SK-N-SH (cell line): ENCODE measurements around the gene CFAP43. TPM values are rescaled to one million over a fixed set of nuclear protein-coding genes. Genes with fewer than 3 reads are reported as not detected.
"Not testable (repeated sequence)": the region's sequence is repeated elsewhere in the genome, so short reads cannot be mapped to it uniquely, and the experiment has no call there.

Source experiments
- CTCF ChIA-PET: fragments of 300-600, 350-600 bp; formaldehyde crosslinking; extraction: SDS; loops from one replicate; lab custom pipeline; 2021; lab: Yijun Ruan, JAX
- POLR2A ChIA-PET: fragments of 350-600 bp; sonication (Branson Sonifier 250); formaldehyde crosslinking; extraction: SDS; loops from one replicate; lab custom pipeline; 2020; ENCODE audit warnings: antibody characterized with exemption, inconsistent platforms; lab: Yijun Ruan, JAX
- DNase-seq: peaks from one replicate; pipeline ENCODE4 v3.0.0; 2012
- H2AFZ ChIP-seq: fragments of 200-600 bp; sonication (generic); 2 replicates; pipeline ENCODE4 v1.8.1; 2016; ENCODE audit warnings: antibody characterized with exemption, mild to moderate bottlenecking, low read depth
- H3F3A ChIP-seq: fragments of 200-600 bp; sonication (generic); replicated peaks from 2 replicates; pipeline ENCODE3; 2016; ENCODE audit warnings: antibody characterized with exemption, mild to moderate bottlenecking; ENCODE audit not compliant: insufficient read depth
- H3K27ac ChIP-seq, 2 experiments: fragments of 200-500 bp in 1 of 2; fragments of 200-600 bp in 1 of 2; sonication (Bioruptor generic) in 1 of 2; sonication (generic), shearing (Covaris generic) in 1 of 2; 2 replicates each; pipeline versions ENCODE4 v1.5.1 to v1.6.1; 2014 to 2016; ENCODE audit warnings: low read depth in 2 of 2, inconsistent platforms in 1 of 2, low read length in 1 of 2, mild to moderate bottlenecking in 1 of 2, mixed read lengths in 1 of 2
- H3K27me3 ChIP-seq: fragments of 200-600 bp; sonication (generic), shearing (Covaris generic); 2 replicates; pipeline ENCODE4 v1.6.1; 2016; ENCODE audit warnings: mixed run types; ENCODE audit not compliant: insufficient read depth
- H3K36me3 ChIP-seq, 2 experiments: fragments of 200-500 bp in 1 of 2; fragments of 200-600 bp in 1 of 2; sonication (Bioruptor generic) in 1 of 2; sonication (generic) in 1 of 2; replicated peaks in 1 of 2; 2 replicates each; pipeline versions ENCODE3 to v1.5.1; 2014 to 2016; ENCODE audit warnings: low read length in 1 of 2, mild to moderate bottlenecking in 1 of 2; ENCODE audit not compliant: insufficient read depth in 2 of 2, control insufficient read depth in 1 of 2
- H3K4me1 ChIP-seq, 2 experiments: fragments of 200-500 bp in 1 of 2; fragments of 200-600 bp in 1 of 2; sonication (Bioruptor generic) in 1 of 2; sonication (generic), shearing (Covaris generic) in 1 of 2; 2 replicates each; pipeline versions ENCODE4 v1.5.1 to v1.6.1; 2014 to 2016; ENCODE audit warnings: low read depth in 1 of 2, low read length in 1 of 2, mixed run types in 1 of 2; ENCODE audit not compliant: insufficient read depth in 2 of 2, control insufficient read depth in 1 of 2
- H3K4me2 ChIP-seq: fragments of 200-600 bp; sonication (generic), shearing (Covaris generic); 2 replicates; pipeline ENCODE4 v1.6.1; 2017; ENCODE audit warnings: mixed run types
- H3K4me3 ChIP-seq, 2 experiments: fragments of 200-500 bp in 1 of 2; fragments of 200-600 bp in 1 of 2; sonication (Bioruptor generic) in 1 of 2; sonication (generic), shearing (Covaris generic) in 1 of 2; 2 replicates each; pipeline versions ENCODE4 v1.5.1 to v1.8.1; 2014 to 2016; ENCODE audit warnings: low read depth in 2 of 2, inconsistent platforms in 1 of 2, low read length in 1 of 2, mild to moderate bottlenecking in 1 of 2, mixed read lengths in 1 of 2, moderate library complexity in 1 of 2
- H3K79me2 ChIP-seq: fragments of 200-600 bp; sonication (generic); 2 replicates; pipeline ENCODE4 v1.8.1; 2017; ENCODE audit warnings: mild to moderate bottlenecking; ENCODE audit not compliant: insufficient read depth
- H3K9ac ChIP-seq: fragments of 200-600 bp; sonication (generic); 2 replicates; pipeline ENCODE4 v1.6.1; 2017; ENCODE audit warnings: mixed run types
- H3K9me2 ChIP-seq: fragments of 200-600 bp; sonication (generic); 2 replicates; pipeline ENCODE4 v1.6.1; 2017; ENCODE audit warnings: mixed run types
- H3K9me3 ChIP-seq: fragments of 200-600 bp; sonication (generic); 2 replicates; pipeline ENCODE4 v1.6.1; 2017; ENCODE audit warnings: mixed run types, mild to moderate bottlenecking, moderate library complexity
- H4K20me1 ChIP-seq: fragments of 200-600 bp; sonication (generic); 2 replicates; pipeline ENCODE4 v1.6.1; 2017; ENCODE audit warnings: mild to moderate bottlenecking, mixed run types; ENCODE audit not compliant: insufficient read depth
- CHD2 ChIP-seq: fragments of 150-350 bp; IDR thresholded peaks from 2 replicates; pipeline ENCODE4 v1.6.1; 2018; ENCODE audit warnings: low read length; ENCODE audit not compliant: partially characterized antibody
- FOSL2 ChIP-seq: IDR thresholded peaks from 2 replicates; pipeline ENCODE4 v1.4.0; 2012; ENCODE audit warnings: low read depth, mild to moderate bottlenecking, moderate library complexity, borderline replicate concordance
- FOXJ3 ChIP-seq: sonication (generic); formaldehyde crosslinking; IDR thresholded peaks from 2 replicates; pipeline ENCODE4 v1.5.1; 2020; ENCODE audit warnings: mild to moderate bottlenecking, missing genetic modification reagents
- FOXM1 ChIP-seq: IDR thresholded peaks from 2 replicates; pipeline ENCODE4 v1.4.0; 2012; ENCODE audit warnings: low read depth, mild to moderate bottlenecking
- GABPA ChIP-seq: IDR thresholded peaks from 2 replicates; pipeline ENCODE4 v1.4.0; 2012; ENCODE audit warnings: low read depth, mild to moderate bottlenecking
- MXI1 ChIP-seq: IDR thresholded peaks from 2 replicates; pipeline ENCODE4 v1.6.1; 2012; ENCODE audit warnings: mild to moderate bottlenecking, low read depth, low read length, improper control_type of control experiment
- NFIC ChIP-seq: IDR thresholded peaks from 2 replicates; pipeline ENCODE4 v1.4.0; 2012; ENCODE audit warnings: borderline replicate concordance
- RCOR1 ChIP-seq: fragments of 150-350 bp; IDR thresholded peaks from 2 replicates; pipeline ENCODE4 v1.6.1; 2017; ENCODE audit warnings: antibody characterized with exemption, low read length
- SIN3A ChIP-seq: IDR thresholded peaks from 2 replicates; pipeline ENCODE4 v1.6.1; 2012; ENCODE audit warnings: low read depth, mild to moderate bottlenecking, low read length, moderate library complexity, borderline replicate concordance
- WGBS: methylation state at CpG from one replicate; pipeline ENCODE4 v1.1.6; 2017; ENCODE audit warnings: low lambda C conversion rate; 5-methylcytosine and 5-hydroxymethylcytosine counted together
- polyA plus RNA-seq, 3 experiments: library from polyadenylated mRNA; depleted of rRNA; stranded (reverse); fragments of >200 nt; gene quantifications; 2 replicates each; pipeline ENCODE4 v1.2.3, GENCODE V29; 2012
- TF ChIP-seq, protein P1 (sequence below): IDR thresholded peaks from 2 replicates; pipeline ENCODE4 v1.6.1; 2012; ENCODE audit warnings: mild to moderate bottlenecking, low read depth, low read length, moderate library complexity
- TF ChIP-seq, protein P2 (sequence below): IDR thresholded peaks from 2 replicates; pipeline ENCODE4 v1.4.0; 2012; ENCODE audit warnings: low read depth
- TF ChIP-seq, protein P3 (sequence below): fragments of 200-600 bp; sonication (generic); IDR thresholded peaks from 2 replicates; pipeline ENCODE4 v1.6.1; 2017; ENCODE audit warnings: antibody characterized with exemption, mild to moderate bottlenecking, moderate library complexity
- TF ChIP-seq, protein P4 (sequence below): fragments of 150-350 bp; IDR thresholded peaks from 2 replicates; pipeline ENCODE4 v1.6.1; 2016; ENCODE audit warnings: mild to moderate bottlenecking, low read depth, low read length

Gene CFAP43
- polyA plus RNA-seq, 1 of the 3 experiments (the other 2 are of a cell fraction), result 0.35 TPM

DNA sequence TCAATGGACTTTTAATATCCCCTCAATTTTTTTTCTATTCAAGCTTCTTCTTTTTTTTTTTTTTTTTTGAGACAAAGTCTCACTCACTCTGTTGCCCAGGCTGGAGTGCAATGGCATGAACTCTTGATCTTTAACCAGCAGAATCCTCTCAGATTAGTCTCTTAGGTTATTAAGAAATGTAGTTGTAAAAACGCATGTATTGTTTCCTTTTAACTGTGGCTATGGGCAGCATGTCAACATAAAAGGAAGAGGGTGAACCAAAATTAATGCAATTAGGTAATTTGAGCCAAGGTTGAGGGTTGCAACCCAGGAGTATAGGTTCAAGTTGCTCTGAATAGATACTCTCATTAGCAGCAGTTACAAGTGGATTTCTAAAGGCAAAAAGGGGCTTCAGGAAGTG lies 18.2 kb upstream of the CFAP43 start:
- H3K9me3 ChIP-seq, result no peaks in the 10 kb centered on the region
- ChIA-PET POLR2A (no interaction called here), CTCF (interaction anchor here (0.7 kb wide), 1 partner anchor 28 kb away, joined by 3 read pairs; no protein-coding TSS in a partner anchor)
- no peak overlapping the region for H3K4me3 ChIP-seq
- no peak for TF ChIP-seq GABPA
- no peak for TF ChIP-seq RCOR1
- TF ChIP-seq MXI1, result no peak
- TF ChIP-seq, all 33 proteins: peak for 0
- Histone ChIP-seq H3F3A (peaks cover 6% of the 10 kb centered on the region), H3K9ac (no peak overlapping the region), H3K27ac (no peak overlapping the region), H3K36me3 (no peaks in the 10 kb centered on the region), H4K20me1 (no peaks in the 10 kb centered on the region), H3K9me2 (no peaks in the 10 kb centered on the region), H3K4me1 (peaks cover 3 to 4% of the 10 kb centered on the region in 2 experiments; a peak in 1 of 4 replicates), H2AFZ (no peak overlapping the region), H3K79me2 (peaks cover 14% of the 10 kb centered on the region; the same call in 1 of the 2 replicates), H3K27me3 (no peaks in the 10 kb centered on the region), H3K4me2 (no peak overlapping the region)
- no peak for DNase-seq
- 38% methylated on average over 1 of the region's 1 CpG for WGBS

DNA sequence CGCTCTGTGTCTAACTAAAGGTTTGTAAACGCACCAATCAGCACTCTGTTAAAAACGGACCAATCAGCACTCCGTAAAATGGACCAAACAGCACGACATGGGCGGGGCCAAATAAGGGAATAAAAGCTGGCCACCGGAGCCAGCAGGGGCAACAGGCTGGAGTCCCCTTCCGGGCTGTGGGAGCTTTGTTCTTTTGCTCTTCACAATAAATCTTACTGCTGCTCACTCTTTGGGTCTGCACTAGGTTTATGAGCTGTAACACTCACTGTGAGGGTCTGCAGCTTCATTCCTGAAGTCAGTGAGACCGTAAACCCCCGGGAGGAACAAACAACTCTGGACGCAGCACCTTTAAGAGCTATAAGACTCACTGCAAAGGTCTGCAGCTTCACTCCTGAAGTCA lies 16.8 kb upstream of the CFAP43 start:
- H3K27ac ChIP-seq, H3K9me3 ChIP-seq, H3F3A ChIP-seq, H3K79me2 ChIP-seq, H3K4me2 ChIP-seq, H3K9ac ChIP-seq, H2AFZ ChIP-seq, H3K27me3 ChIP-seq, H4K20me1 ChIP-seq, DNase-seq, POLR2A ChIA-PET, H3K36me3 ChIP-seq, H3K9me2 ChIP-seq, H3K4me1 ChIP-seq, H3K4me3 ChIP-seq: not testable (repeated sequence)
- CTCF ChIA-PET, result interaction anchor here (1.5 kb wide), 1 partner anchor 42 kb away, joined by 3 read pairs; no protein-coding TSS in a partner anchor
- 73% methylated on average over 11 of the region's 11 CpGs for WGBS

DNA sequence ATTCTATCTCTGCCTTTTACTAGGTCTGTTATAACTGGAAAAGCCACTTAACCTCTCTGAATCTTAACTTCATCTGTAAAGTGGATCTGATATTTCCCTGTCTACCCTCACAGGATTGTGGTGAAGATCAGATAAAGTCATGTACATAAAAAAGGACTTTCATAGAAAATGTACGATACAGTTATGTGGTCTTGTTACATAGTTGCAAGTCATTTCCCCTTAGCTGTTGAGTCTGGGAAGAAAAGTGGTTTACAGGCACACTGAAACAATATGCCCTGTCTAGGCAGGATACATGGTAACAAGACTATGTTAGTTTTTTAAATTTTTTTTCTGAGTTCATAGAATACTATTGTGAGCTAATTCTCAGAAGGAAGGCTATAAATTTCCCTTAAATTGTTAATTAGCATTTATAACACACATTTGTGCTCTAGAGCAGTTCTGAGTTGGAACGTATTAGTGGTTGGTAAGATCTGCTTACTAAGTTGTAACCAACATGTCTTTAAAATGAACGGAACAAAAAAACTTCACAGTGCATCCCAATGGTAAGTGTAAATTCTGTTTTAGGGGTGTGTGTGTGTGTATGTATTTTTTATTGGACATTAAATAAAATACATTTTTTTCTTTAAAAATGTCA lies 15.5 kb upstream of the CFAP43 start:
- no peak overlapping the region for H3K9ac ChIP-seq
- H3K4me1 ChIP-seq, result no peaks in the 10 kb centered on the region
- ChIA-PET CTCF (interaction anchor here (0.8 kb wide), 1 partner anchor 27 kb away, joined by 3 read pairs; no protein-coding TSS in a partner anchor), POLR2A (no interaction called here)
- peaks cover 3% of the 10 kb centered on the region for H3F3A ChIP-seq
- no peak overlapping the region for H3K27ac ChIP-seq
- no peaks in the 10 kb centered on the region for H3K27me3 ChIP-seq
- WGBS, result 65% methylated on average over 3 of the region's 3 CpGs
- H3K36me3 ChIP-seq, result no peaks in the 10 kb centered on the region
- no peak overlapping the region for H3K4me2 ChIP-seq
- TF ChIP-seq, protein P1, sequence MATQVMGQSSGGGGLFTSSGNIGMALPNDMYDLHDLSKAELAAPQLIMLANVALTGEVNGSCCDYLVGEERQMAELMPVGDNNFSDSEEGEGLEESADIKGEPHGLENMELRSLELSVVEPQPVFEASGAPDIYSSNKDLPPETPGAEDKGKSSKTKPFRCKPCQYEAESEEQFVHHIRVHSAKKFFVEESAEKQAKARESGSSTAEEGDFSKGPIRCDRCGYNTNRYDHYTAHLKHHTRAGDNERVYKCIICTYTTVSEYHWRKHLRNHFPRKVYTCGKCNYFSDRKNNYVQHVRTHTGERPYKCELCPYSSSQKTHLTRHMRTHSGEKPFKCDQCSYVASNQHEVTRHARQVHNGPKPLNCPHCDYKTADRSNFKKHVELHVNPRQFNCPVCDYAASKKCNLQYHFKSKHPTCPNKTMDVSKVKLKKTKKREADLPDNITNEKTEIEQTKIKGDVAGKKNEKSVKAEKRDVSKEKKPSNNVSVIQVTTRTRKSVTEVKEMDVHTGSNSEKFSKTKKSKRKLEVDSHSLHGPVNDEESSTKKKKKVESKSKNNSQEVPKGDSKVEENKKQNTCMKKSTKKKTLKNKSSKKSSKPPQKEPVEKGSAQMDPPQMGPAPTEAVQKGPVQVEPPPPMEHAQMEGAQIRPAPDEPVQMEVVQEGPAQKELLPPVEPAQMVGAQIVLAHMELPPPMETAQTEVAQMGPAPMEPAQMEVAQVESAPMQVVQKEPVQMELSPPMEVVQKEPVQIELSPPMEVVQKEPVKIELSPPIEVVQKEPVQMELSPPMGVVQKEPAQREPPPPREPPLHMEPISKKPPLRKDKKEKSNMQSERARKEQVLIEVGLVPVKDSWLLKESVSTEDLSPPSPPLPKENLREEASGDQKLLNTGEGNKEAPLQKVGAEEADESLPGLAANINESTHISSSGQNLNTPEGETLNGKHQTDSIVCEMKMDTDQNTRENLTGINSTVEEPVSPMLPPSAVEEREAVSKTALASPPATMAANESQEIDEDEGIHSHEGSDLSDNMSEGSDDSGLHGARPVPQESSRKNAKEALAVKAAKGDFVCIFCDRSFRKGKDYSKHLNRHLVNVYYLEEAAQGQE, result no peak
- TF ChIP-seq CHD2, result no peak
- TF ChIP-seq, protein P2, sequence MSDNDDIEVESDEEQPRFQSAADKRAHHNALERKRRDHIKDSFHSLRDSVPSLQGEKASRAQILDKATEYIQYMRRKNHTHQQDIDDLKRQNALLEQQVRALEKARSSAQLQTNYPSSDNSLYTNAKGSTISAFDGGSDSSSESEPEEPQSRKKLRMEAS, result no peak
- TF ChIP-seq SIN3A, result no peak
- TF ChIP-seq, protein P3, sequence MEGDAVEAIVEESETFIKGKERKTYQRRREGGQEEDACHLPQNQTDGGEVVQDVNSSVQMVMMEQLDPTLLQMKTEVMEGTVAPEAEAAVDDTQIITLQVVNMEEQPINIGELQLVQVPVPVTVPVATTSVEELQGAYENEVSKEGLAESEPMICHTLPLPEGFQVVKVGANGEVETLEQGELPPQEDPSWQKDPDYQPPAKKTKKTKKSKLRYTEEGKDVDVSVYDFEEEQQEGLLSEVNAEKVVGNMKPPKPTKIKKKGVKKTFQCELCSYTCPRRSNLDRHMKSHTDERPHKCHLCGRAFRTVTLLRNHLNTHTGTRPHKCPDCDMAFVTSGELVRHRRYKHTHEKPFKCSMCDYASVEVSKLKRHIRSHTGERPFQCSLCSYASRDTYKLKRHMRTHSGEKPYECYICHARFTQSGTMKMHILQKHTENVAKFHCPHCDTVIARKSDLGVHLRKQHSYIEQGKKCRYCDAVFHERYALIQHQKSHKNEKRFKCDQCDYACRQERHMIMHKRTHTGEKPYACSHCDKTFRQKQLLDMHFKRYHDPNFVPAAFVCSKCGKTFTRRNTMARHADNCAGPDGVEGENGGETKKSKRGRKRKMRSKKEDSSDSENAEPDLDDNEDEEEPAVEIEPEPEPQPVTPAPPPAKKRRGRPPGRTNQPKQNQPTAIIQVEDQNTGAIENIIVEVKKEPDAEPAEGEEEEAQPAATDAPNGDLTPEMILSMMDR, result no peak
- no peak for TF ChIP-seq FOSL2
- TF ChIP-seq FOXM1, result no peak
- no peak for TF ChIP-seq NFIC
- TF ChIP-seq FOXJ3 (CRISPR knock-in tag), result no peak
- no peak for TF ChIP-seq GABPA
- TF ChIP-seq, protein P4, sequence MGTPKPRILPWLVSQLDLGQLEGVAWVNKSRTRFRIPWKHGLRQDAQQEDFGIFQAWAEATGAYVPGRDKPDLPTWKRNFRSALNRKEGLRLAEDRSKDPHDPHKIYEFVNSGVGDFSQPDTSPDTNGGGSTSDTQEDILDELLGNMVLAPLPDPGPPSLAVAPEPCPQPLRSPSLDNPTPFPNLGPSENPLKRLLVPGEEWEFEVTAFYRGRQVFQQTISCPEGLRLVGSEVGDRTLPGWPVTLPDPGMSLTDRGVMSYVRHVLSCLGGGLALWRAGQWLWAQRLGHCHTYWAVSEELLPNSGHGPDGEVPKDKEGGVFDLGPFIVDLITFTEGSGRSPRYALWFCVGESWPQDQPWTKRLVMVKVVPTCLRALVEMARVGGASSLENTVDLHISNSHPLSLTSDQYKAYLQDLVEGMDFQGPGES, result no peak
- no peaks in the 10 kb centered on the region for H3K9me2 ChIP-seq
- DNase-seq, result no peak
- H4K20me1 ChIP-seq, result no peaks in the 10 kb centered on the region
- H3K4me3 ChIP-seq, result no peak overlapping the region
- no peaks in the 10 kb centered on the region for H3K9me3 ChIP-seq
- H2AFZ ChIP-seq, result no peak overlapping the region
- H3K79me2 ChIP-seq, result no peaks in the 10 kb centered on the region
